Caco-2 (cell line): ENCODE measurements around the gene GSTA2. TPM values are rescaled to one million over a fixed set of nuclear protein-coding genes. Genes with fewer than 3 reads are reported as not detected.
"Not testable (repeated sequence)": the region's sequence is repeated elsewhere in the genome, so short reads cannot be mapped to it uniquely, and the experiment has no call there.

Source experiments
- BruUV-seq: library from RNA; stranded (reverse); fragments of 400-500 nt; replicated peaks from 2 replicates; lab custom pipeline; 2021; lab: Mats Ljungman, UMichigan
- CTCF ChIA-PET: fragments of 300-600 bp; sonication (Branson Sonifier 250); formaldehyde crosslinking; loops from one replicate; lab custom pipeline; 2022; ENCODE audit warnings: antibody characterized with exemption; lab: Charles Lee
- POLR2A ChIA-PET: fragments of 300-600 bp; sonication (Branson Sonifier 250); formaldehyde crosslinking; loops from one replicate; lab custom pipeline; 2022; ENCODE audit warnings: antibody characterized with exemption; lab: Charles Lee
- DNase-seq, 2 experiments: peaks; one replicate each; pipeline versions ENCODE4 v3.0.0 to v3.0.0-alpha.2; 2020 to 2022
- H3K27me3 ChIP-seq: replicated peaks from 2 replicates; pipeline ENCODE4 v1.6.0; 2011; ENCODE audit warnings: low read length; ENCODE audit not compliant: control insufficient read depth, insufficient read depth
- H3K36me3 ChIP-seq: 2 replicates; pipeline ENCODE4 v1.5.1; 2011; ENCODE audit warnings: low read length; ENCODE audit not compliant: control insufficient read depth, insufficient read depth
- H3K4me1 ChIP-seq: fragments of 250-450 bp; sonication (Bioruptor Pico); 2 replicates; pipeline ENCODE4 v1.5.1; 2020; ENCODE audit warnings: mild to moderate bottlenecking
- H3K4me3 ChIP-seq: 2 replicates; pipeline ENCODE4 v1.5.1; 2011; ENCODE audit warnings: low read depth, mild to moderate bottlenecking, control low read depth, low read length
- H3K9me3 ChIP-seq: fragments of 250-450 bp; sonication (Bioruptor Pico); 2 replicates; pipeline ENCODE4 v1.5.1; 2020; ENCODE audit warnings: mild to moderate bottlenecking, moderate library complexity
- H3K27ac Mint-ChIP-seq: one replicate; pipeline ENCODE4 v1.8.0; 2022; ENCODE audit warnings: mixed read lengths; ENCODE audit not compliant: unreplicated experiment
- H3K27me3 Mint-ChIP-seq: one replicate; pipeline ENCODE4 v1.8.0; 2022; ENCODE audit warnings: mixed read lengths; ENCODE audit not compliant: insufficient read depth, unreplicated experiment
- H3K36me3 Mint-ChIP-seq: one replicate; pipeline ENCODE4 v1.8.0; 2022; ENCODE audit warnings: mild to moderate bottlenecking, mixed read lengths; ENCODE audit not compliant: insufficient read depth, unreplicated experiment
- H3K4me1 Mint-ChIP-seq: one replicate; pipeline ENCODE4 v1.8.0; 2022; ENCODE audit warnings: low read depth, mixed read lengths; ENCODE audit not compliant: unreplicated experiment
- H3K4me3 Mint-ChIP-seq: one replicate; pipeline ENCODE4 v1.8.0; 2022; ENCODE audit warnings: mild to moderate bottlenecking, moderate library complexity, mixed read lengths; ENCODE audit not compliant: unreplicated experiment
- H3K9me3 Mint-ChIP-seq: one replicate; pipeline ENCODE4 v1.8.0; 2022; ENCODE audit warnings: mixed read lengths; ENCODE audit not compliant: unreplicated experiment
- CTCF ChIP-seq, 2 experiments: fragments of 200-600 bp in 1 of 2; IDR thresholded peaks; 1 replicate in 1 of 2; 2 replicates in 1 of 2; pipeline versions ENCODE4 v1.5.1 to v1.8.0; 2011 to 2022; ENCODE audit warnings: antibody characterized with exemption in 1 of 2, control low read depth in 1 of 2, inconsistent platforms in 1 of 2, low read depth in 1 of 2, low read length in 1 of 2, mild to moderate bottlenecking in 1 of 2, moderate library complexity in 1 of 2; ENCODE audit not compliant: insufficient read depth in 1 of 2, severe bottlenecking in 1 of 2, unreplicated experiment in 1 of 2
- intact Hi-C: fragments of 100-400 bp; cut with micrococcal nuclease; formaldehyde crosslinking; loops from one replicate; pipeline ENCODE4 v1.10.0; 2022; ENCODE audit not compliant: unreplicated experiment
- total RNA-seq: library from RNA; stranded (reverse); gene quantifications from 2 replicates; pipeline ENCODE4 v1.2.3, GENCODE V29; 2022

GSTA2 gene
- total RNA-seq, 1 experiment from 2014 or later: 65.4 TPM

DNA sequence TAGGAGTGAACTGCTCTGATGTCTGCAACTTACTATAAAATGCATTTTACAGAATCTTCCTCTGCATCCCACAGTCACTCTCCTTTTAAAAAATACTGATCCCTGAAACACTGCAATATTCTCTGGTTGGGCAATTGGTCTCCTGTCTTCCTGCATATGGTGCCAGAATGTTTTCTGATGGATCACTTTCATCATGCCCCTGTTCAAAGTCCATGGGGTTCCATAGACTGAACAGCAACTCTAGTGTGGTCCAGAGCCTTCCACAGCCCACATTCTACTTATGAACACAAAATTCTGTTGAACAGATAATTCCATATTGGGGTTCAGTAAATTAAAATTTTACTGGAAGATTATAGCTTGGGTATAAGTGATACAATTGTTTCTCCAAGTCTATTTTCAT, 11.0 kb downstream of the GSTA2 start:
- no peak for DNase-seq
- Histone ChIP-seq H3K9me3 (no peaks in the 10 kb centered on the region; the same call in 1 of the 2 replicates), H3K4me1 (peaks cover 2% of the 10 kb centered on the region; the same call in 1 of the 2 replicates), H3K27me3 (no peaks in the 10 kb centered on the region), H3K36me3 (peaks cover 6% of the 10 kb centered on the region), H3K4me3 (no peak overlapping the region)
- BruUV-seq: no TSS peak
- intact Hi-C loops: no loop called here
- peaks cover 19% of the 10 kb centered on the region for H3K4me1 Mint-ChIP-seq
- TF ChIP-seq CTCF (IDR thresholded peaks at IDR 0.05; ENCODE audit: insufficient read depth in 1 of 2, low read depth in 1 of 2, low read length in 1 of 2, severe bottlenecking in 1 of 2, unreplicated experiment in 1 of 2): no peak
- no peak overlapping the region for H3K4me3 Mint-ChIP-seq
- H3K36me3 Mint-ChIP-seq: peaks cover 40% of the 10 kb centered on the region
- H3K27ac Mint-ChIP-seq: no peak overlapping the region
- POLR2A ChIA-PET: no interaction called here
- CTCF ChIA-PET: interaction anchor here (0.9 kb wide), 1 partner anchor 28 kb away, joined by 3 read pairs; no protein-coding TSS in a partner anchor
- peaks cover 23% of the 10 kb centered on the region for H3K9me3 Mint-ChIP-seq
- H3K27me3 Mint-ChIP-seq: no peaks in the 10 kb centered on the region

DNA sequence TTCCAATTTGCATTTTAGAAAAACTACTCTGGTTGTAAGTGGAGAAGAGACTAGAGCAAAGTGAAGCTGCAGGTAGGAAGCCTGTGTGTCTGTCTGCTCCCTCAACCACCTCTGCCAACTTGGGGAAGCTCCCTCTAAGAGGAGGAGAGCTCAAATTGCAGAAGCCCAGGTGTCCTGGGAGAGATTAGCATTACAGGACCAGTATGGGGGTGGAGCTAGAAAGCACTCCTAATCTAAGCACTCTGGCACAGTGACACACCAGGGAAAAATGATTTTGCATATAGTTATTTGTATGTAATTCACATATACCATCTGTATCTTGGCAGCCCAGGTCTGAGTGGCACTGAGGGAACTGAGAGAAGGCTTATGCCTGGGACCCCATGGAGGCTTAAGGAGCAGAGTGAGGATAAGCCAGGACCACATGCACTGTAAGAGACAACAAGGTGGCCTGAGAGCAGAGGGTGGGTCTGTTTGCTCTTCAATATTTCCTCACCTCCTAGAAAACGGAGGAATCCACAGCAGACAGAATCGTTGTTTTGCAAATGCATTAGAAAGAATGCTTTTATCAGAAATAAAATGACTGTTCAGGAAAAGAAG, 13.6 kb downstream of the GSTA2 start:
- H3K4me1 ChIP-seq: peaks cover 27% of the 10 kb centered on the region
- CTCF ChIA-PET: no interaction called here
- H3K36me3 ChIP-seq: peaks cover 5% of the 10 kb centered on the region
- TF ChIP-seq CTCF (IDR thresholded peaks at IDR 0.05; ENCODE audit: insufficient read depth in 1 of 2, low read depth in 1 of 2, low read length in 1 of 2, severe bottlenecking in 1 of 2, unreplicated experiment in 1 of 2): no peak
- no peaks in the 10 kb centered on the region for H3K27me3 Mint-ChIP-seq
- H3K4me3 Mint-ChIP-seq: no peak overlapping the region
- BruUV-seq: no TSS peak
- H3K9me3 Mint-ChIP-seq: peaks cover 33% of the 10 kb centered on the region
- no peaks in the 10 kb centered on the region; the same call in 1 of the 2 replicates for H3K9me3 ChIP-seq
- H3K27ac Mint-ChIP-seq: no peak overlapping the region
- DNase-seq: no peak
- POLR2A ChIA-PET: no interaction called here
- peaks cover 43% of the 10 kb centered on the region for H3K36me3 Mint-ChIP-seq
- intact Hi-C loops: no loop called here
- H3K4me3 ChIP-seq: no peak overlapping the region
- no peaks in the 10 kb centered on the region for H3K27me3 ChIP-seq
- peaks cover 34% of the 10 kb centered on the region for H3K4me1 Mint-ChIP-seq

- H3K4me1 Mint-ChIP-seq: peaks cover 34% of the 10 kb centered on the region
- CTCF ChIA-PET, intact Hi-C loops, H3K27me3 Mint-ChIP-seq, BruUV-seq, POLR2A ChIA-PET, H3K4me3 Mint-ChIP-seq, H3K9me3 ChIP-seq, H3K4me3 ChIP-seq, DNase-seq, H3K27me3 ChIP-seq, H3K36me3 ChIP-seq: not testable (repeated sequence)
- H3K36me3 Mint-ChIP-seq: peaks cover 24% of the 10 kb centered on the region
- H3K27ac Mint-ChIP-seq: peak overlapping the region; percentile 85
- peaks cover 28% of the 10 kb centered on the region for H3K9me3 Mint-ChIP-seq
- H3K4me1 ChIP-seq: peaks cover 27% of the 10 kb centered on the region
Observed at GRCh38 chr6:52747301-52747700, 16.0 kb downstream of the GSTA2 start.
